Neural cell (in vitro differentiated cells): Measurements from ENCODE around the gene SLC10A2. TPM values are rescaled to one million over a fixed set of nuclear protein-coding genes. Genes with fewer than 3 reads are reported as not detected.

Source experiments
- H2AFZ ChIP-seq: fragments of 200-600, 300-800 bp; sonication (generic), shearing (Covaris generic); 2 replicates; pipeline ENCODE4 v1.6.0; 2014; ENCODE audit warnings: low read depth, mild to moderate bottlenecking, antibody characterized with exemption, low read length, moderate library complexity
- H3F3A ChIP-seq: fragments of 200-600 bp; shearing (Covaris generic); 2 replicates; pipeline ENCODE4 v1.6.1; 2016; ENCODE audit warnings: mild to moderate bottlenecking, moderate library complexity, mixed read lengths, antibody characterized with exemption, low read length; ENCODE audit not compliant: insufficient read depth, poor library complexity, severe bottlenecking
- H3K27ac ChIP-seq: fragments of 200-600, 300-800 bp; sonication (generic), shearing (Covaris generic); 2 replicates; pipeline ENCODE4 v1.5.1; 2014; ENCODE audit warnings: mild to moderate bottlenecking, low read length, moderate library complexity
- H3K27me3 ChIP-seq: fragments of 300-800, 200-600 bp; sonication (generic), shearing (Covaris generic); 2 replicates; pipeline ENCODE4 v1.6.0; 2014; ENCODE audit warnings: mild to moderate bottlenecking, low read depth, low read length, moderate library complexity; ENCODE audit not compliant: insufficient read depth
- H3K36me3 ChIP-seq: fragments of 300-800, 200-600 bp; sonication (generic), shearing (Covaris generic); 2 replicates; pipeline ENCODE4 v1.5.1; 2014; ENCODE audit warnings: mild to moderate bottlenecking, antibody characterized with exemption, low read length, moderate library complexity; ENCODE audit not compliant: insufficient read depth
- H3K4me2 ChIP-seq: fragments of 300-800, 200-600 bp; sonication (generic), shearing (Covaris generic); 2 replicates; pipeline ENCODE4 v1.6.0; 2014; ENCODE audit warnings: mild to moderate bottlenecking, low read length
- H3K4me3 ChIP-seq: fragments of 300-800, 200-600 bp; sonication (generic), shearing (Covaris generic); 2 replicates; pipeline ENCODE4 v1.5.1; 2014; ENCODE audit warnings: mild to moderate bottlenecking, low read length, moderate library complexity
- H3K79me2 ChIP-seq: fragments of 200-600 bp; shearing (Covaris generic); replicated peaks from 2 replicates; pipeline ENCODE4 v1.6.0; 2014; ENCODE audit warnings: mild to moderate bottlenecking, low read length, moderate library complexity; ENCODE audit not compliant: insufficient read depth
- H3K9ac ChIP-seq: fragments of 300-800, 200-600 bp; sonication (generic), shearing (Covaris generic); 2 replicates; pipeline ENCODE4 v1.6.1; 2016; ENCODE audit warnings: mild to moderate bottlenecking, low read length, mixed read lengths
- H3K9me2 ChIP-seq: fragments of 200-600 bp; shearing (Covaris generic); 2 replicates; pipeline ENCODE4 v1.6.1; 2016; ENCODE audit warnings: mild to moderate bottlenecking, low read length, mixed read lengths; ENCODE audit not compliant: insufficient read depth
- H3K9me3 ChIP-seq: fragments of 200-600, 300-800 bp; sonication (generic), shearing (Covaris generic); 2 replicates; pipeline ENCODE4 v1.6.1; 2016; ENCODE audit warnings: mild to moderate bottlenecking, mixed run types, low read length, moderate library complexity, mixed read lengths
- H4K20me1 ChIP-seq: fragments of 200-600 bp; shearing (Covaris generic); 2 replicates; pipeline ENCODE4 v1.6.1; 2016; ENCODE audit warnings: mild to moderate bottlenecking, mixed run types; ENCODE audit not compliant: insufficient read depth
- EP300 ChIP-seq: fragments of 450-650 bp; conservative IDR thresholded peaks from 2 replicates; pipeline ENCODE4 v1.6.1; 2014; ENCODE audit warnings: antibody characterized with exemption, mild to moderate bottlenecking, moderate library complexity; ENCODE audit not compliant: poor library complexity, severe bottlenecking
- EZH2 ChIP-seq: fragments of 200-600, 300-800 bp; shearing (Covaris generic), sonication (generic); IDR thresholded peaks from 2 replicates; pipeline ENCODE4 v1.6.1; 2014; ENCODE audit warnings: antibody characterized with exemption, low read length, borderline replicate concordance, mild to moderate bottlenecking; ENCODE audit not compliant: insufficient read depth, poor library complexity, severe bottlenecking
- MXI1 ChIP-seq: fragments of 450-650 bp; conservative IDR thresholded peaks from 2 replicates; pipeline ENCODE4 v1.6.1; 2014; ENCODE audit warnings: antibody characterized with exemption, mild to moderate bottlenecking; ENCODE audit not compliant: poor library complexity, severe bottlenecking
- POLR2AphosphoS5 ChIP-seq: IDR thresholded peaks from 2 replicates; pipeline ENCODE4 v1.6.1; 2012
- RAD21 ChIP-seq: fragments of 450-650 bp; conservative IDR thresholded peaks from 2 replicates; pipeline ENCODE4 v1.6.1; 2014; ENCODE audit warnings: antibody characterized with exemption, mild to moderate bottlenecking, moderate library complexity
- SMC3 ChIP-seq: fragments of 450-650 bp; conservative IDR thresholded peaks from 2 replicates; pipeline ENCODE4 v1.6.1; 2014; ENCODE audit warnings: antibody characterized with exemption, mild to moderate bottlenecking, moderate library complexity; ENCODE audit not compliant: poor library complexity
- TAF1 ChIP-seq: IDR thresholded peaks from 2 replicates; pipeline ENCODE4 v1.6.1; 2012; ENCODE audit warnings: low read depth
- polyA plus RNA-seq: library from polyadenylated mRNA; depleted of rRNA; stranded (reverse); fragments of >200 nt; gene quantifications from 2 replicates; pipeline ENCODE4 v1.2.3, GENCODE V29; 2014
- TF ChIP-seq, protein P1 (sequence below): IDR thresholded peaks from 2 replicates; pipeline ENCODE4 v1.6.1; 2012; ENCODE audit warnings: borderline replicate concordance
- TF ChIP-seq, protein P2 (sequence below): fragments of 450-650 bp; IDR thresholded peaks from 2 replicates; pipeline ENCODE4 v1.5.1; 2014; ENCODE audit warnings: antibody characterized with exemption, mild to moderate bottlenecking, moderate library complexity; ENCODE audit not compliant: poor library complexity, severe bottlenecking

Gene SLC10A2
- polyA plus RNA-seq, 1 donor from 2014 or later = not detected

DNA sequence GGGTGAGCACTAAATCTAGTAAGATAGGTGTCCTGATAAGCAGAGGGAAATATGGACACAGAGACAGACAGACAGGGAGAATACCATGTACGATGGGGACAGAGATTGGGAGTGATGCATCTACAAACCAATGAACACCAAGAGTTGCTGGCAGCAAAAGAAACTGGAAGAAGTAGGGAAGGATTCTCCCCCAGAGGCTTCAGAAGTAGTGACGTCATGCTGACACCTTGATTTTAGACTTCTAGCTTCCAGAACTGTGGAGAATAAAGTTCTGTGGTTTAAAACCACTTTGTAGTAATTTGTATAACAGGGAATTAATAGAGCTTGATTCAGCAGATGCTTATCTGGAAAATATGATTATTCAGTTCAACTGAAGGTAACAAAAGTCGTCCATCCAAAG lies 66.1 kb downstream of the SLC10A2 start:
- H3K4me3 ChIP-seq = no peak overlapping the region

DNA sequence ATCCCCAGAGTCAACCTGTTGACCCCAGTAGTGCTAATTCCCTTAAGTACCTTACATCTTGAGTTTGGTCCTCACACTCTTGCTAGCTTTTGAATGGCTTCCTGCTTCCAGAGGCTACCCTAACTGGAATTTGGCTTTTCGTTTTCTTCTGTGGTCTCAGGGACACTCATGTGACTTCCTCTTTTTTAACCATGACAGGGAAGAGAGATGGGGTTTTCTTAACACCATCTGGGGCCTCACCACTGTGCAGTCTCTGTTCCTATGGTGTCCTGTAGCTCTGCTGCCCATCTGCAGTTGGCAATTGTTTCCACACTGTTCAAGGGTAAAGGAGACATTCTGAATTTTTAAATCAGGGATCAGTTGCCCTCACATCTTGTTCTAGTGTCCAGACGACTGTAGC lies 66.7 kb downstream of the SLC10A2 start:
- Histone ChIP-seq H4K20me1 (no peaks in the 10 kb centered on the region), H3K9me3 (no peaks in the 10 kb centered on the region), H3K27ac (no peak overlapping the region), H3K9me2 (no peaks in the 10 kb centered on the region), H3K27me3 (no peaks in the 10 kb centered on the region), H3K79me2 (no peaks in the 10 kb centered on the region), H3K4me3 (no peak overlapping the region), H3K36me3 (no peaks in the 10 kb centered on the region), H3K4me2 (no peak overlapping the region), H3F3A (no peaks in the 10 kb centered on the region), H3K9ac (no peak overlapping the region), H2AFZ (no peak overlapping the region)
- TF ChIP-seq, protein P1, sequence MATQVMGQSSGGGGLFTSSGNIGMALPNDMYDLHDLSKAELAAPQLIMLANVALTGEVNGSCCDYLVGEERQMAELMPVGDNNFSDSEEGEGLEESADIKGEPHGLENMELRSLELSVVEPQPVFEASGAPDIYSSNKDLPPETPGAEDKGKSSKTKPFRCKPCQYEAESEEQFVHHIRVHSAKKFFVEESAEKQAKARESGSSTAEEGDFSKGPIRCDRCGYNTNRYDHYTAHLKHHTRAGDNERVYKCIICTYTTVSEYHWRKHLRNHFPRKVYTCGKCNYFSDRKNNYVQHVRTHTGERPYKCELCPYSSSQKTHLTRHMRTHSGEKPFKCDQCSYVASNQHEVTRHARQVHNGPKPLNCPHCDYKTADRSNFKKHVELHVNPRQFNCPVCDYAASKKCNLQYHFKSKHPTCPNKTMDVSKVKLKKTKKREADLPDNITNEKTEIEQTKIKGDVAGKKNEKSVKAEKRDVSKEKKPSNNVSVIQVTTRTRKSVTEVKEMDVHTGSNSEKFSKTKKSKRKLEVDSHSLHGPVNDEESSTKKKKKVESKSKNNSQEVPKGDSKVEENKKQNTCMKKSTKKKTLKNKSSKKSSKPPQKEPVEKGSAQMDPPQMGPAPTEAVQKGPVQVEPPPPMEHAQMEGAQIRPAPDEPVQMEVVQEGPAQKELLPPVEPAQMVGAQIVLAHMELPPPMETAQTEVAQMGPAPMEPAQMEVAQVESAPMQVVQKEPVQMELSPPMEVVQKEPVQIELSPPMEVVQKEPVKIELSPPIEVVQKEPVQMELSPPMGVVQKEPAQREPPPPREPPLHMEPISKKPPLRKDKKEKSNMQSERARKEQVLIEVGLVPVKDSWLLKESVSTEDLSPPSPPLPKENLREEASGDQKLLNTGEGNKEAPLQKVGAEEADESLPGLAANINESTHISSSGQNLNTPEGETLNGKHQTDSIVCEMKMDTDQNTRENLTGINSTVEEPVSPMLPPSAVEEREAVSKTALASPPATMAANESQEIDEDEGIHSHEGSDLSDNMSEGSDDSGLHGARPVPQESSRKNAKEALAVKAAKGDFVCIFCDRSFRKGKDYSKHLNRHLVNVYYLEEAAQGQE = no peak
- TF ChIP-seq RAD21 (no peak), POLR2AphosphoS5 (no peak), EZH2 (no peak), SMC3 (no peak), MXI1 (no peak), TAF1 (no peak)

More for the DNA sequence above, 66.1 kb downstream of the SLC10A2 start:
- Histone ChIP-seq H3K27me3 (no peaks in the 10 kb centered on the region), H3K4me2 (no peak overlapping the region), H3K9me2 (no peaks in the 10 kb centered on the region), H3K9ac (no peak overlapping the region), H4K20me1 (no peaks in the 10 kb centered on the region), H3F3A (no peaks in the 10 kb centered on the region), H3K36me3 (no peaks in the 10 kb centered on the region), H2AFZ (no peak overlapping the region), H3K9me3 (no peaks in the 10 kb centered on the region), H3K79me2 (no peaks in the 10 kb centered on the region), H3K27ac (no peak overlapping the region)
- no peak for TF ChIP-seq EP300
- TF ChIP-seq POLR2AphosphoS5 = no peak
- no peak for TF ChIP-seq EZH2
- no peak for TF ChIP-seq MXI1
- TF ChIP-seq, protein P2, sequence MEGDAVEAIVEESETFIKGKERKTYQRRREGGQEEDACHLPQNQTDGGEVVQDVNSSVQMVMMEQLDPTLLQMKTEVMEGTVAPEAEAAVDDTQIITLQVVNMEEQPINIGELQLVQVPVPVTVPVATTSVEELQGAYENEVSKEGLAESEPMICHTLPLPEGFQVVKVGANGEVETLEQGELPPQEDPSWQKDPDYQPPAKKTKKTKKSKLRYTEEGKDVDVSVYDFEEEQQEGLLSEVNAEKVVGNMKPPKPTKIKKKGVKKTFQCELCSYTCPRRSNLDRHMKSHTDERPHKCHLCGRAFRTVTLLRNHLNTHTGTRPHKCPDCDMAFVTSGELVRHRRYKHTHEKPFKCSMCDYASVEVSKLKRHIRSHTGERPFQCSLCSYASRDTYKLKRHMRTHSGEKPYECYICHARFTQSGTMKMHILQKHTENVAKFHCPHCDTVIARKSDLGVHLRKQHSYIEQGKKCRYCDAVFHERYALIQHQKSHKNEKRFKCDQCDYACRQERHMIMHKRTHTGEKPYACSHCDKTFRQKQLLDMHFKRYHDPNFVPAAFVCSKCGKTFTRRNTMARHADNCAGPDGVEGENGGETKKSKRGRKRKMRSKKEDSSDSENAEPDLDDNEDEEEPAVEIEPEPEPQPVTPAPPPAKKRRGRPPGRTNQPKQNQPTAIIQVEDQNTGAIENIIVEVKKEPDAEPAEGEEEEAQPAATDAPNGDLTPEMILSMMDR = no peak
- TF ChIP-seq RAD21 = no peak

Other genes starting within 250 kb of the SLC10A2 start
- gene ERCC5, start 220.4 kb downstream of the SLC10A2 start, polyA plus RNA-seq = 43.1 and 67.5 TPM in 2 replicates